DMS153 treated with DMSO at 0.1 percent for 48 hours (cell line): Measurements from ENCODE around the gene GMPR2.
"Not testable (repeated sequence)": the region's sequence is repeated elsewhere in the genome, so short reads cannot be mapped to it uniquely, and the experiment has no call there.

Experiments
- DNase-seq: peaks from one replicate; lab custom pipeline; 2025; ENCODE audit not compliant: unreplicated experiment; lab: John Stamatoyannopoulos, UW

The GMPR2 gene

GRCh38 chr14:24198814-24199524, 33.8 kb upstream of the GMPR2 start:
- DNase-seq, result no peak

- not testable (repeated sequence) for DNase-seq
Measured at GRCh38 chr14:24202538-24202937, 30.2 kb upstream of the GMPR2 start.

GRCh38 chr14:24203249-24203886, 29.4 kb upstream of the GMPR2 start:
- not testable (repeated sequence) for DNase-seq

GRCh38 chr14:24204163-24205146, 28.3 kb upstream of the GMPR2 start:
- DNase-seq, result no peak

- no peak for DNase-seq
Measured at GRCh38 chr14:24206260-24207103, 26.2 kb upstream of the GMPR2 start.

- DNase-seq, result no peak
Measured at GRCh38 chr14:24207104-24207551, 25.6 kb upstream of the GMPR2 start.

GRCh38 chr14:24207625-24208024, 25.1 kb upstream of the GMPR2 start:
- no peak for DNase-seq

GRCh38 chr14:24211311-24211710, 21.4 kb upstream of the GMPR2 start:
- no peak for DNase-seq

GRCh38 chr14:24212924-24213865, 19.5 kb upstream of the GMPR2 start, which contains the start of gene CHMP4A:
CHMP4A (minus strand) TSS chr14:24213488; CDS start chr14:24213439, 49 bp downstream.
- peak; percentile 67 for DNase-seq

GRCh38 chr14:24213866-24214662, 18.7 kb upstream of the GMPR2 start:
- DNase-seq, result no peak

GRCh38 chr14:24215495-24216344, 17.0 kb upstream of the GMPR2 start, which contains the start of gene MDP1:
MDP1 (minus strand) TSS chr14:24216066; CDS start chr14:24215955, 111 bp downstream.
- peak; percentile 68 for DNase-seq

GRCh38 chr14:24216345-24216699, 16.4 kb upstream of the GMPR2 start:
- no peak for DNase-seq

GRCh38 chr14:24216876-24217275, 15.9 kb upstream of the GMPR2 start:
- not testable (repeated sequence) for DNase-seq

GRCh38 chr14:24219080-24219479, 13.6 kb upstream of the GMPR2 start:
- DNase-seq, result no peak

- DNase-seq, result no peak
Measured at GRCh38 chr14:24219521-24219920, 13.2 kb upstream of the GMPR2 start.

GRCh38 chr14:24222987-24223386, 9.7 kb upstream of the GMPR2 start:
- not testable (repeated sequence) for DNase-seq

GRCh38 chr14:24224618-24225071, 8.1 kb upstream of the GMPR2 start:
- no peak for DNase-seq
